SU-DHL-6 (cell line): ENCODE results near the gene ARFGEF3.

Source experiments
- EZH2phosphoT487 ChIP-seq: fragments of 200-600 bp; sonication (generic), shearing (Covaris generic); conservative IDR thresholded peaks from 2 replicates; pipeline ENCODE4 v1.6.1; 2018; ENCODE audit warnings: mild to moderate bottlenecking, antibody characterized with exemption, low read length, moderate library complexity, mixed read lengths
- TF ChIP-seq, protein P1 (sequence below): fragments of 200-600 bp; sonication (generic); IDR thresholded peaks from one replicate; pipeline ENCODE4 v1.5.1; 2017; ENCODE audit warnings: antibody characterized with exemption, mild to moderate bottlenecking, low read length, moderate library complexity; ENCODE audit not compliant: insufficient read depth, poor library complexity, severe bottlenecking

DNA sequence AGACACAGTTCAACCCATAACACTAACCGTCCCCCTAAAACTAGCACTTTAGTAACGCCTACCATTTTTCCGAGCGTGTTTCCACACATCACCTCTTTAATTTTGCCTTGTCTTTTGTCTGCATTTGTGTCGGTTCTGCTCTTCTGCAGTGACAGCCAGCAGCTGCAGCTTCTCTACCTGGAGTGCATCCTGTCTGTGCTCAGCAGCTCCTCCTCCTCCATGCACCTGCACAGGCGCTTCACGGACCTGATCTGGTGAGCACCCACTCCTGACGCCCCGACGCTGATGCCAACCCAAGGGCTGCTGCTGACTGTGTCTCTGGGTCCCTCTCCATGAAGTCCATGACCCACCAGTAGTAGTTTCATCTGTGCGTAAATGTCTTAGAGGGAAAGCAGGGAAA is 92.0 kb downstream of the ARFGEF3 start:
- TF ChIP-seq, protein P1, sequence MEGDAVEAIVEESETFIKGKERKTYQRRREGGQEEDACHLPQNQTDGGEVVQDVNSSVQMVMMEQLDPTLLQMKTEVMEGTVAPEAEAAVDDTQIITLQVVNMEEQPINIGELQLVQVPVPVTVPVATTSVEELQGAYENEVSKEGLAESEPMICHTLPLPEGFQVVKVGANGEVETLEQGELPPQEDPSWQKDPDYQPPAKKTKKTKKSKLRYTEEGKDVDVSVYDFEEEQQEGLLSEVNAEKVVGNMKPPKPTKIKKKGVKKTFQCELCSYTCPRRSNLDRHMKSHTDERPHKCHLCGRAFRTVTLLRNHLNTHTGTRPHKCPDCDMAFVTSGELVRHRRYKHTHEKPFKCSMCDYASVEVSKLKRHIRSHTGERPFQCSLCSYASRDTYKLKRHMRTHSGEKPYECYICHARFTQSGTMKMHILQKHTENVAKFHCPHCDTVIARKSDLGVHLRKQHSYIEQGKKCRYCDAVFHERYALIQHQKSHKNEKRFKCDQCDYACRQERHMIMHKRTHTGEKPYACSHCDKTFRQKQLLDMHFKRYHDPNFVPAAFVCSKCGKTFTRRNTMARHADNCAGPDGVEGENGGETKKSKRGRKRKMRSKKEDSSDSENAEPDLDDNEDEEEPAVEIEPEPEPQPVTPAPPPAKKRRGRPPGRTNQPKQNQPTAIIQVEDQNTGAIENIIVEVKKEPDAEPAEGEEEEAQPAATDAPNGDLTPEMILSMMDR: no peak
- no peak for TF ChIP-seq EZH2phosphoT487
